NOMO-1 treated with DMSO at 0.1 percent for 48 hours (cell line): ENCODE data around the gene ITSN2.
"Not testable (repeated sequence)": the region's sequence is repeated elsewhere in the genome, so short reads cannot be mapped to it uniquely, and the experiment has no call there.

Experiments
- DNase-seq: peaks from one replicate; lab custom pipeline; 2025; ENCODE audit not compliant: unreplicated experiment; lab: John Stamatoyannopoulos, UW

Gene ITSN2

DNA sequence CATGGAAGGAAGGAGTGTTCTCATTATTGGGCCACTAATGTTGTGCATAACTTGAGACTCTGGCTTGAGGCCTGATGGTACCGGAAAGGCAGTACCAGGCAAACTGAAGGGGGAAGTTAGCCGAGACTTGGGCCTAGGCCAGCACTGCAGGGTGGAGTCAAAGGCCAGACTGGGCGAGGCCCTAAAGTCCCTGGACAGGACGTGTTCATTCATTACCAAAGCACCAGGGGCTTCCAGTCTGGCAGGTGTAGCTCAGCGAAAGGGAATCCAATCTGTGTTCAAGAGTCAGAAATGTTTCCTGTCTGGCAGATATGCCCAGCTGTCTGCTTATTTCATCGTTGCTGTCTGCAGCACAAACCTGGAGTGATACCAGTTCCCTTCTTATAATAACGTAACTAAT is 4.7 kb upstream of the ITSN2 start:
- DNase-seq = peak; percentile 18

DNA sequence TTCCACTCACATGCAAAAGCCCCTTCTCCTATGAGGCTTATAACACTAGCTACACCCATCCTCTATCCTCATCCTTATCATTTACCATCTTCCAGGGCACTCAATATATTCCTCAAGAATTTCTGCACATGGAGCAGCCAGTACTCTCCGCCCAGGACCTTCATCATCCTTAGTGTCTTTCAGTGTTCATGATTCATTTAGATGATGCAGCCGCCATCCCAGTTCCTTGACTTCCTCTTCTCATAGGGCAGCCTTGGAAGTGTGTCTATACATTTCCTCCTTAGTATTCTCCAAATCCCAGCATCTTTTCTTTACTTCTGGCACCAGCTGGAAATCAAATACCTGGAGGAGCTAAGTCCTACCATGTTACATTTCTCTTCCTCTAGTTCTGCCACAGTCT is 3.0 kb upstream of the ITSN2 start:
- no peak for DNase-seq

DNA sequence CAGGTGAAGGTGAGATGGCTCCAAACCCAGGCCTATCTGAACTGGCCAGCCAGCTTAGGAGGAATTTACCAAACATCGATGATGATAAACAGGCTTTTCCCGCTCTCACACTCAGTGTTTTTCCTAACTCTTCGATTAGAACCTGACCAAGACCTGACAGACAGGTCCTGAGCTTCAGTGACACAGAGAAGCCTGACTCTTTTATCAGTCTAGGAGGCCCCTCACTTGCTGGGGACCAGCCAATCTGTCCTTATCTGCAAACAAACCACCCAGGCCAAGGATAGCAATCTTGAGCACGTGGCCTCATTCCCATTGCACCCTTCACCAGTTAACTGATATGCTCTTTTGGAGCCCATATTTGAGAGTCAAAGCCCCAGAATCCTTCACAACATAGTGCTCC is 1.9 kb upstream of the ITSN2 start:
- no peak for DNase-seq

DNA sequence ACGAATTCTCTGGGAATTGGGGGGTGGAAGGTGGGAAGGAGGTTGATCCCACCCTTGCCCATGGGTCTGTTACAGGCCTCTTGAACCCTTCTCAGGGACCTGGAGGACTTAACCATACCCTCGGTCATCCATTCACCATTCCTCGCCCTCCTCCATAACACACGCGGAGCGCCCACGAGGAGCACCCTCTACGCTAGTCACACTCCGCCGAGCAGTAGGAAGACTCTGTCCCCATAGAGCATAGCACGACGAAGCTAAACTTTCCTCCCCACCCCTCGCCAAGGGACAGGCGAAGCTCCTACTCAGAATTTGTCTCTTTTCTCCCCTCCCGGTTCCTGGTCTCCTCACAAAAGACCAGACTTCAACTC is 611 bp upstream of the ITSN2 start:
- no peak for DNase-seq

DNA sequence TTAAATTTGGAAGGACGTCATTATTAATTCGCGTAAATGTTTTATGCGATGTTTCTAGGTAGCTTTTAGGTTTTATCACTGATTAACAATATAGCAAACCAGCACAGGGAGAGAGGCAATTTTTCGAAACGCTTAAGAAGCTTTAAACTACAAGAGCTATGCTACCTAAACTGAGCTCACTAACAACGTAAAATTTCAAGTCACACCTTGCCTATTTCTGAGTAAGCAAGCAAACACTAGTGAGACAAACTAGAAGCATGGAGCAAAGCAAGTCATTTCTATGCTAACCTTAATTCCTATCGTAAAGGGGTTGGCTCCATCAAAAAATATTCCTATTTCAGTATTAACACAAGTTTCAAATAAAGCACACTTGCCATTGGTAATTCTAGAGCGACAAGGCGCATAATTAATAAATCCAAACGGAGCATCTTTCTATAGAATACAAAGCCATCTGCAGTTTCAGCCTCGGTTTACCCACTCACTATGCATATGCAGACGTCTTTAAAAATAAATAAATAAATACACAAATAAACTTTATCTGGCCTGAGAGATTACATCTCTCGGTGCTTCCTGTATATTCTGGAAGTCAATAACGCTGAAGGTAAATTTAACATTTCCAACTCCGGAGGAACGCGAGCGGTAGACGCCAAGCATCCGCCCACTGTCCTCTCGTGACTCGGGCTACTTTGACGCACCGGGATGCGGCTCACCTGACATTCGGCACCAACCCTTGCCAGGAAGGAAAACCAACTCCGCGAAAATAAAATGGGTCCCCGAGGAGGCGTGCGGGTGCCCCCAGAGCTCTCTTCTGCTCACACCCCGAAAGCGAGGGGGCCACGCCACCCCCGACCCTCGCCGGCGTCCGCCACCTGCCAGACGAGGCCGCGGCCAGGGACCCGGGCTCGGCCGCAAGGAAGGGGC is 947 bp downstream of the ITSN2 start:
- no peak for DNase-seq

DNA sequence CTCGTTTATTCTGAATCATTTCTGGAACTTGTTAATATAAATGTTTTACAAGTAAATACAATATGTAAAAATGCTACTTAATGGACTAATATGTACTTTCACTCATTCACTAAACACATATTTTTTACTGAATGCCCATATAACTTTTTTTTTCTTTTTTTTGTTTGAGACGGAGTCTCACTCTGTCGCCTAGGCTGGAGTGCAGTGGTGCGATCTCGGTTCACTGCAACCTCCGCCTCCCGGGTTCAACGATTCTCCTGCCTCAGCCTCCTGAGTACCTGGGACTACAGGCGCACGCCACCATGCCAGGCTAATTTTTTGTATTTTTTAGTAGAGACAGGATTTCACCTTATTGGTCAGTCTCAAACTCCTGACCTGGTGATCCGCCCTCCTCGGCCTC is 2.6 kb downstream of the ITSN2 start:
- DNase-seq = not testable (repeated sequence)

DNA sequence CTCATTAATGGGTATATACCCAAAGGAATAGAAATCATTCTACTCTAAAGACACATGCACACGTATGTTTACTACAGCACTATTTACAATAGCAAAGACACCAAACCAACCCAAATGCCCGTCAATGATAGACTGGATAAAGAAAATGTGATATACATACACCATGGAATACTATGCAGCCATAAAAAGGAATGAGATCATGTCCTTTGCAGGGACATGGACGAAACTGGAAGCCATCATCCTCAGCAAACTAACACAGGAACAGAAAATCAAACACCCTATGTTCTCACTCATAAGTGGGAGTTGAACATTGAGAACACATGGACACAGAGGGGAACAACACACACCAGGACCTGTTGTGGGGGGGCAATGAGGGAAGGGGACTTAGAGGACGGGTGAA is 3.2 kb downstream of the ITSN2 start:
- not testable (repeated sequence) for DNase-seq

DNA sequence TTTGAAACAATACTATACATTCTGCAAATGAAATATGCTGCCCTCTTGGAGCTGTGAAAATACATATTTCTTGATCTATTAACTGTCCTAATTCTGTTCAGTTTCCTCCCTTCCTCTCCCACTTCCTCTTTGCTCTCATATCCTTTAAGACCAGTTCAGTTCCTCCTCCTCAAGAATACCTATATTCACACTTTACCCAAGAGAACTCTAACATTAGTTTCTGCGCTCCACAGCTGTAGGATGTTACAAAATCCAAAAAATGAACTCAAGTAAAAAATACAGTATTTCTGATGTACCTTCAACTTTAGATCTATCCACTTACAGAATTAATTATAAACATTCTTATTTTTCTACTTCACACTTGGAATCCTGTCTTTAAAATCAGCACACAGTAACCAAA is 5.4 kb downstream of the ITSN2 start:
- peak; percentile 75 for DNase-seq

DNA sequence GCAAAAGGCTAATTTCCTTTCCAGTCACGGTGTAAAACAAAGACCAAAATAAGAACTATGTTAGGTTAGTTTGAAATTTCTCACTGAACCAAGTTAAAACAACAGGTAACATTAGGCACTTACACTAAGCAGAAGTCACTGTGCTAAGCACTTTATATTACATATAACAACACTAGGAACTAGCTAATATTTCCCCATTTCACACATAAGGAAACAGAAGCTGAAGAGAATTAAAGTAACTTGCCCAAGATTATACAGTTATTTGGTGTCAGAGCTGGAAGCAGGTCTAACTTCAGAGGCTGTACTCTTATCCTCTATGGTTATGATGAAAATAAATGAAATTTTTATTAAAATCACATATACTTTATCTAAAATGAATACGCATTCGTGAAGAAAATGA is 5.9 kb downstream of the ITSN2 start:
- DNase-seq = peak; percentile 34

DNA sequence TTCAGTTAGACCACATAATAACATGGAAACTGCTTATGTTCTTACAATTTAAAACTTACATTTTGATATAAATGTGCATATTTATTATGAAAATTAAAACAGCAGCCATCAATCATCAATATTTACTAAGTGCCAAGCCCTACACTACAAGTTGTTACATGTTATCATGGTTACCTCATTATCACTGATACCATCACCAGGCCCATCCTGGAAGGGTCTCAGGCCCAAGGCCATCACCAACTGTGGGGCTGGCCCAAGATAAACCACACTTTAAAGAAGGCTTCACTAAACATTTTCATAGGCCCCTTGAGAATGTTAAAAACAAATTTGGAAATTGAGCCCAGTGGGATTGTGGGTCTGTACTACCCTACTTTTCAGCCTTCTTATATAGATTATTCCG is 6.4 kb downstream of the ITSN2 start:
- DNase-seq = no peak

DNA sequence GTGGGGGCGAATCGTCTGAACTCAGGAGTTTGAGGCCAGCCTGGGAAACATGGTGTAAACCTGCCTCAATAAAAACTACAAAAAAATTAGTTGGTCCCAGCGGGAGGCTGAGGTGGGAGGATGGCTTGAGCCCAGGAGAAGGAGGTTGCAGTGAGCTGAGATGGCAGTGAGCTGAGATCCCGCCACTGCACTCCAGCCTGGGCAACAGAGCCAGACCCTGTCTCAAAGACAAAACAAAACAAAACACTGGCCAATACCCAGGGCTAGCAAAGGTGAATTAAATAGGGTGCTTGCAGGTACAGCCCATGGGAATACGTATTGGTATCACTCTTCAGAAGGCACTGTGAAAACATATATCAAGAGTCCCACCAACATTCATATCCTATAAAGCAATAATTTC is 7.0 kb downstream of the ITSN2 start:
- no peak for DNase-seq

DNA sequence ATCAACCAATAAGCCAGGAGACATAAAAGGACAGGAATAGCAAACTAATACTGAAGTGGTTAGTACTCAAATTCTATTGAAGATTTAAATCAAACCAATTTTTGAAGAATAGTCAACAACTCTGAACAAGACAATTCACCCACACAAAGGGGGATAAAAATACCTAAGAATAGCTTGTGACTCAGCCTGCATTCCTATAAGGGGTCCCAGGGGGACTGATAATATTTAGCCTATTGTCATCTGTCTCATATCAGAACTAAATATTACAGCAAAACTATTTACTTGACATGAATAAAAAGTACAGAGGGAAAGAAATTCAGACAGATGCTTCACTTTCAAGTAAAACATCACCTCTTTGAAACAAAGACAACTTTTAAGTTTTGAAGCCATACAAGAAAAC is 7.7 kb downstream of the ITSN2 start:
- DNase-seq = no peak

DNA sequence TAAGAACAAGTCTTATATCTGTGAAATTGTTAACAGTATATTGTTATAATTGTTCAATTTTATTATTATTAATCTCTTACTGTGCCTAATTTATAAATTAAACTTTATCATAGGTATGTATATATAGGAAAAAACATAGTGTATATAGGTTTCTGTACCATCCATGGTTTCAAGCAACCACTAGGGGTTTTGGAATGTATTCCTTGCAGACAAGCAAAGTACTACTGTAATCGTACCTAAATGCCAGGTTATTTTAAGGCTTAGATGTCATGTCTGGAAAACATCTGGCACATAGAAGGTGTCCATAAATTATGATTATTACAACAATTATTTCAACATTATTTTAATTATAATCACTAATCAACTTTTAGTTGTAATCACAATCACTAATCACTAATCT is 8.4 kb downstream of the ITSN2 start:
- no peak for DNase-seq

DNA sequence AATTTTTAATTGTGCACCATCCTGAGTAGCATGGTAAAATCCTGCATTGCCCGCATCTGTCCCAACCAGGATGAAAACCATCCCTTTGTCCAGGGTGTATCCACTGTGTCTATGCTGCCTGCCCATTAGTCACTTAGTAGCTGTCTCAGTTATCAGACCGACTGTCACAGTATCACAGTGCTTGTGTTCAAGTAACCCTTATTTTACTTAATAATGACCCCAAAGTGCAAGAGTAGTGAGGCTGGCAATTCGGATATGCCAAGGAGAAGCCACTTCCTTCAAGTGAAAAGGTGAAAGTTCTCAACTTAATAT is 8.8 kb downstream of the ITSN2 start:
- DNase-seq = no peak

DNA sequence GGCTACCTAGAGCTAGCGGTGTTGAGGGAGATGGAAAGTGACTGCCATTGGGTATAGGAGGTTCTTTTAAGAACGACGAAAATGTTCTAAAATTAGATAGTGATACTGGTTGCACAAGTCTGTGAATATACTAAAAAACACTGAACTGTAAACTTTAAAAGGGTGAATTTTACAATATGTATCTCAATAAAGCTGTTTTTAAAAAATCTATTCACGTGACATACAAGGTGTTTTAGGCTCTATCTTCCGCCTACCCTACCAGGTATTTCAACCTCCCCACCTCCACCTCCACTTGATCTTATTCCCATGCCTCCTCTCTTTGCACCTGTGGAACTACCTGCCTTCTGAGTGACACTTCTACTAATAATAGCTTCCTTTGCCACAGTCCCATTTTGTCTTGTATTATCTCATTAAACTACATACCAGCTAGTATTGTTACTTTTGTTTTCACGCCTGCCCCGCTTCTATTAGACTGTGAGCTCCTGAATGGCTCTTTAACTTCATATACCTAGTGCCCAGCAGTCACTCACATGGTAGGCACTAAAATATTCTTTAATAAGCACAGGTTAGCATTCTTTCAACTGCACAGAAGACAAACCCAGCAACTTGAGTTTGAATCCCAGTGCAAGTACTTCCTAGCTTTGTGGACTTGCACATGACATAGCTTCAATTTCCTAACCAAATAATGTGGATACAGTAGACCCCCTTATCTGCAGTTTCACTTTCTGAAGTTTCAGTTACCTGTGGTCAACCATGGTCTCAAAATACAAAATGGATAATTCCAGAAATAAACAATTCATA is 9.3 kb downstream of the ITSN2 start:
- no peak for DNase-seq

DNA sequence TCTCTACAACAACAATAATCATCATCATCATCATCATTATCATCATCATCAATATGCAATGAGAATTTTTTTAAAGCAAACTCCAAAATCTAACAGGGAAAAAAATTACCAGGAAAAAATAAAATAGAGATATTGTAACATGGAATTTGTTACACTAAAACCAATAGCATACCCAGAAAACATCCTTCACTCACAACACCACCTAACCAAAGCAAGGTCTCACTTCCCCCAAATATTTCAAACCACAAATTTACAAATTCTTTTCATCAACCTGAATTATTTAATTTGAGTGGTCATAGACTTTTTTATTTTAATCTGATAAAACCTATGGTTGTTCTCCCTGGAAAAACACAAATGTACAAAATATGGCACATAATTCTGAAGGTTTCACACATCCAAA is 11.2 kb downstream of the ITSN2 start:
- DNase-seq = no peak

DNA sequence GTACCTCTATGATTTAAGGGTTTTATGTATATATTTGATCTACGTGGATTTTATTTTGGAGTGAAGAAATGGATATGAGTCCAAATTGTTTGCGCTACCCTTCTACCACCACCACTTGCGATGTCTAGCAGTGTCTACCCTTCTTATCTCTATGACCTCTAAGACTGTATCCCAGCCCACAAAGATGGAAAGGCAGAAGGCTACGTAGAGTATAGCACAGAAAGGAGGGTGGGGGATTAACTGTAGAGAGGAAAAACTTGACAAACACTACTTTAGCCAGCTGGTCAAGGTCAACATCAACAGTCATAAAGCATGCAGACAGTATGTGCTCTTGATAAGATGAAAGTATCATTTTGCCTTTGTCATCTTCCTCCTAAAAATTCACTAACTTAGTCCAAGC is 14.4 kb downstream of the ITSN2 start:
- no peak for DNase-seq

DNA sequence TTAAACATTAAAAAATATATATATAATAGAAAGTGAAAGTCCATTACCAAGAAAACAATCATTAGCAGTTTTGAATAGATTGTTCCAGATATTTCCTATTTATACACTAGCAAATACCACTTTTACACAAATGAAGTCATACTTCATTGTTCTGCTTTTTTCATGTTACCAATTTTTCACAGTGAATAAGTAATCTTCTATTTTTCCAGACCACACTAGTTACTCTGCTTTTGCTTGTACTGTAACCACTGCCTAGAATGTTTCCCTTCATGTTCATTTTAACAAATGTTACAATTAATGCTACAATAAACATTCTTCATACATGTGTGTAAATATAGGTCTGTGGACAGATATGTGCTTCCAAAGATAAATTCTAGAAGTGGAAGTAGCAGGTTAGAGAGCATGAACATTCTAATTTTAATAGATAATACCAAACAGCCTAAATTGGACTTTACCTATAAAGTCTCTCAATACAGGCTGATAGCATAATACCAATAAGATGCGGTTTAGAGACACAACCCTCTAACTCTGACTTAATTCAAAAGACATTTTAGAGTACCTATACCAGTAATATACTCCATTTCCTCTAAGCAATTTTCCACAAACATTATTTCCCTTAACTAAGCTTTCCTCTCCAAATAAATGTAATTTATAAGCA is 17.0 kb downstream of the ITSN2 start:
- peak; percentile 32 for DNase-seq

DNA sequence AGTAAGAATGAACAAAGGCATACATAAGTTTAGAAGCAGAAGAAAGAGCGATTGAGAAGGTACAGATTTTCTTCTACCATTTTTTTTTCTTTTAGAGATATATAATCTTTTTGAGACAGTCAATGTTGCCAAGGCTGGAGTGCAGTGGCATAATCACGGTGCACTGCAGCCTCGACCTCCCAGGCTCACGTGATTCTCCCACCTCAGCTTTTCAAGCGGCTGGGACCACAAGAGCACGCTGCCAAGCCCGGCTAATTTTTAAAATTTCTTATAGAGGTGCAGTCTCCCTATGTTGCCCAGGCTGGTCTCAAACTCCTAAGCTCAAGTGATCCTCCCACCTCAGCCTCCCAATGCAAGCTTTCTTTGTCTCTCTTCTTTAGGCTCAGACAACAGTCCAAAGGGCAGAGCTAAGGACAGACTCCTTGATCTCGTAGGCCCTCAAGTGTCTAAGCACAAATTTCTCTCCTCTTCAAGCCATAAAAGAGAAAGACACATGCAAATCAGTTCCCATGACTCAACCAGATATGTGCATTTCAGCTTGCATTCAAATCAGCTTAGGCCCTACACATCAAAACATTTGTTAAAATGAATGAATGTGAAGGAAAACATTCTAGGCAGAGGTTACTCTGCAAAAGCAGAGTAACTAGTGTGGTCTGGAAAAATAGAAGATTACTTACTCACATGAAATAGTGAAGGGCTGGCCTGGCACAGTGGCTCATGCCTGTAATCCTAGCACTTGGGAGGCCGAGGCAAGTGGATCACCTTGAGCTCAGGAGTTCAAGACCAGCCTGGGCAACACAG is 18.0 kb downstream of the ITSN2 start:
- no peak for DNase-seq

DNA sequence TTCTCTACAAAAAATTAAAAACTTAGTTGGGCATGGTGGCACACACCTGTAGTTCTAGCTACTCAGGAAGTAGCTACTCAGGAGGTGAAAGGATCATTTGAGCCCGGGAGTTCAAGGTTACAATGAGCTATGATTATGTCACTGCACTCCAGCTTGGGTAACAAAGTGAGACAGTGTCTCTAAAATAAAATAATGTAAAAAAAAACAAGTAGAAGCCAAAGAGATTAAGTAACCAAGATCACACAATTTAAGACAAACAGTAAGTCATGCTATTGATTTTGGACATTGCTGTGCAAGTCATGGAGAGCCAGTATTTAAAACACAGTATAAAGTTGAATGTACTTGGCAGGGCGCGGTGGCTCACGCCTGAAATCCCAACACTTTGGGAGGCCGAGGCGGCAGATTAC is 20.5 kb downstream of the ITSN2 start:
- no peak for DNase-seq

DNA sequence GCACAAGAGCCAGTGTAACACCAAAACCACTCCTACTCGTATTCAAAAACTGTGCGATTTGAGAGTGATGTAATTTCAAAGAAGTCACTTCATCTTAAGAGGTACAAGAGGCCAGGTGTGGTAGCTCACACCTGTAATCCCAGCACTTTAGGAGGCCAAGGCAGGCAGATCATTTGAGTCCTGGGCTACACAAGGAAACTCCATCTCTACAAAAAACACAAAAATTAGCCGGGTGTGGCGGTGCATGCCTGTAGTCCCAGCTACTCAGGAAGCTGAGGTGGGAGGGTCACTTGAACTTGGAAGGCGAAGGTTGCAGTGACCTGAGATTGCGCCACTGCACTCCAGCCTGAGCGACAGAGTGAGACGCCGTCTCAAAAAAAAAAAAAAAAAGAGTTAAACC is 21.2 kb downstream of the ITSN2 start:
- not testable (repeated sequence) for DNase-seq
